Measurements from ENCODE around the gene TAS2R41. TPM values are rescaled to one million over a fixed set of nuclear protein-coding genes. Genes with fewer than 3 reads are reported as not detected.
A peak's percentile ranks its signal among the peaks of the same experiment; 100 is the strongest.

TAS2R41 gene
- total and polyA plus RNA-seq, 8 donors = not detected

DNA sequence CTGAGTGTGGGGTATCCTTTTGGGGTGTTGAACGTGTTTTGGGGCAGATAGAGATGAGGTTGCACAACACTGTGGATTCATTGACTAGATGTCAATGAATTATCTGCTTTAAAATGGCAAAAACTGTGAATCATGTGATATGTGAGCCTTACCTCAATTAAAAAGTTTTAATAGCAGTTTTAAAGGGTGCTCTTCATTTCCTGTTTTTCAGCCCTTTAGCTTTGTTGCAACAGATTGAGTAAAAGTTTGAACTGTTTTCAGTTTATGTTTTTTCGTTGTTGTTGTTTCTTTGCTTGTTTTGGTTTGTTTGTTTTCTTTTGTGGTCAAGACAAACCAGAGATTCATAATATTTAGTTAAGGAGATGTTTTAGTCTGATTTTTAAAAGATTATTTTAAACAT lies 9.4 kb downstream of the TAS2R41 start:
- no peak for ATAC-seq

DNA sequence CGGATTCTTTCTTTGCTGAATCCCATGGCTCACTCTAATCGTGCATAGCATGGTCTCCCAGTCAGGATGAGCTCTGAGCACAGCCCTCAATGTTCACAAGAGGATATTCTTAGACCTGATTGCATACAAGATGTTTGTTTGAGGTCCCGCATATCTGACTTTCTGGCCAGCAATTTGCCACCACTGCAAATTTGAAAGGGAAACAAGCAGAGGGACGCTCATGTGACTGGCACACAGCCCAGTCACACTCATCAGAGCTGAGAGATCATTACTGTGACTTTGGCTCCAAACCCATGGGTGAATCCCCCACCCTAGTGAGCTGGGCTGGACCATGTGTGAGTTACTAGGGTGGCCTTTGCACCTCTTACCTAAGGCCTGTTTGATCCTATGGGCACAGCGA lies 9.9 kb downstream of the TAS2R41 start:
- H3K27ac ChIP-seq = peak overlapping the region; percentile 69 to 70
- H3K27me3 ChIP-seq = no peaks in the 10 kb centered on the region
- no peaks in the 10 kb centered on the region for H3K36me3 ChIP-seq
- H3K4me3 ChIP-seq = no peak overlapping the region
- peak; percentile 69 for ATAC-seq
- peaks cover 16 to 45% of the 10 kb centered on the region in 2 donors for H3K4me1 ChIP-seq
- DNase-seq = peak in 3 of 4 donors; percentile 75 to 87 (median 78)
- no peak for TF ChIP-seq CTCF (IDR thresholded peaks at IDR 0.05)
- no peaks in the 10 kb centered on the region for H3K9me3 ChIP-seq
- intact Hi-C loops (cut with DNase I) = no loop called here

More for the DNA sequence above, 9.4 kb downstream of the TAS2R41 start:
- no peaks in the 10 kb centered on the region for H3K36me3 ChIP-seq
- peaks cover 14 to 40% of the 10 kb centered on the region in 2 donors for H3K4me1 ChIP-seq
- no peak for TF ChIP-seq CTCF (IDR thresholded peaks at IDR 0.05)
- H3K4me3 ChIP-seq = no peak overlapping the region
- intact Hi-C loops (cut with DNase I) = no loop called here
- H3K27me3 ChIP-seq = no peaks in the 10 kb centered on the region
- H3K27ac ChIP-seq = peak overlapping the region; percentile 69 to 70
- DNase-seq = no peak
- no peaks in the 10 kb centered on the region for H3K9me3 ChIP-seq

GRCh38 chr7:143490717-143491306 lies 13.1 kb downstream of the TAS2R41 start:
- intact Hi-C loops (cut with DNase I) = no loop called here
- H3K4me1 ChIP-seq = peaks cover 12 to 35% of the 10 kb centered on the region in 2 donors
- DNase-seq (no peak), ATAC-seq (peak; percentile 63)
- no peak overlapping the region for H3K27ac ChIP-seq
- peak; percentile 28 to 33 for TF ChIP-seq CTCF (IDR thresholded peaks at IDR 0.05)
- no peaks in the 10 kb centered on the region for H3K36me3 ChIP-seq
- H3K9me3 ChIP-seq = no peaks in the 10 kb centered on the region
- H3K27me3 ChIP-seq = no peaks in the 10 kb centered on the region
- H3K4me3 ChIP-seq = no peak overlapping the region

DNA sequence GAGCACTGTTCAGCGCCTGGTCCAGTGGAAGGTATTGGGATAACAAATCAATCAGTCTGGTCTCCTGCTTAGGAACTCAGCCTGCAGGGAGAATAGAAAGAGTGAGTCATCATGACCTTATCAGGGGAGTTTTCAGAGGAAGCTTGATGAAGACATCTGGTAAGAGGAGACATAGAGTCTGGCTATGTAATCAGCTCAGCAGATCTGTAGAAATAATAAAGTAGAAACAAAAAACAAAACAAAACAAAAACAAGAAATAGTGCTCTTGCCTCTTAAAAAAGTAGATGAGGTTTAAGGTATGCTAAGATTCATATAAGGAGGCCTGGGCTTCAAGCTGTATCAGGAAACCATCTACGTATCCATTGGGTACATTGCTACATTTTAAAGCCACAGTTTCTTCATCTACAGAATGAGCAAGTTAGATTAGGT lies 14.4 kb downstream of the TAS2R41 start:
- ATAC-seq (peak; percentile 51), DNase-seq (no peak)
- Histone ChIP-seq H3K27ac (peak overlapping the region in 1 of 2 donors; percentile 55), H3K4me1 (peaks cover 9 to 23% of the 10 kb centered on the region in 2 donors), H3K27me3 (no peaks in the 10 kb centered on the region), H3K9me3 (no peaks in the 10 kb centered on the region), H3K4me3 (no peak overlapping the region), H3K36me3 (no peaks in the 10 kb centered on the region)
- intact Hi-C loops (cut with DNase I) = no loop called here
- TF ChIP-seq CTCF (IDR thresholded peaks at IDR 0.05) = no peak

DNA sequence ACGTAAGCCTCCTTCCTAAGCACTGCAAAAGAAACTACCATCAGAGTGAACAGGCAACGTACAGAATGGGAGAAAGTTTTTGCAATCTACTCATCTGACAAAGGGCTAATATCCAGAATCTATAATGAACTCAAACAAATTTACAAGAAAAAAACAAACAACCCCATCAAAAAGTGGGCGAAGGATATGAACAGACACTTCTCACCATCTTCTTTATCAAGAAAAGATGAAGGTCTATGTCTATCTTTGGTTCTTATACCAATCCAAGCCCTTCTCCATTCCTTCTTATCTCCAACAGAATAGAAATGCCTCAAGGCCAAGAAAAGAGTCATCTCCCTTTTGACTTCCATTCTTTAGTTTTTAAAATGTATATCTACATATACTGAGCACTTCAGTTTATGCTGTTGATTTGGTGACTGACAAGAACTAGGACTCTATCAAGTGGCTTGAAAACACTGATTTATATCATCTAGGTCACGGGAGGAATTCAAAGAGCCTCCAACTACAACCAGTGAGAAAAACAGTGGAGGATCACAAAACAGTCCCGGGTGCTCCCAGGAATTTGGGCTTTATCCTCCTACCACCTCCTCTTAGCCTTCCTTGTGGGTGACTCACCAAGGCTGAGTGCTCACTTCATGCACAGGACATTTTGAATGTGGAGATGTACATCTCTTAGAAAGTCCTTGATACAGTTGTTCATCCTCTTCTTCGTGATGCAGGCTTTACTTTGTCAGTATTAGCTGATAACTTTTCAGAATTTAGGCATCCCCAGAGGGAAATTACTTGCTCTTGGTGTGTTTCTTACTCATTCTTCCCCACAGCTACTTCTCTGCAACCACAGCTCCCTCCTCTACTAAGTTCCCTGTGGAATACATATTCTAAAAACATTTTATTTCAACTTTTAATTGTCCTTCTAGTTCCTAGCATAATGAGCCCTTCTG lies 15.4 kb downstream of the TAS2R41 start:
- no peak overlapping the region for H3K4me3 ChIP-seq
- no peak for TF ChIP-seq CTCF (IDR thresholded peaks at IDR 0.05)
- ATAC-seq = no peak
- intact Hi-C loops (cut with DNase I) = no loop called here
- no peak for DNase-seq
- H3K36me3 ChIP-seq = no peaks in the 10 kb centered on the region
- no peak overlapping the region for H3K27ac ChIP-seq
- no peaks in the 10 kb centered on the region for H3K27me3 ChIP-seq
- H3K9me3 ChIP-seq = no peaks in the 10 kb centered on the region
- peaks cover 9 to 13% of the 10 kb centered on the region in 2 donors for H3K4me1 ChIP-seq
